Breast epithelium (tissue), 3 donors: ENCODE results near the gene HMCN1.

ENCODE experiments used
- CTCF ChIP-seq, 3 donors: fragments of 450-650 bp; IDR thresholded peaks; one replicate each; pipeline ENCODE4 v1.5.1; 2016 to 2017; ENCODE audit warnings: antibody characterized with exemption in 3 of 3, mild to moderate bottlenecking in 3 of 3, moderate library complexity in 3 of 3
- POLR2A ChIP-seq: fragments of 450-650 bp; IDR thresholded peaks from one replicate; pipeline ENCODE4 v1.6.1; 2016; ENCODE audit warnings: antibody characterized with exemption, mild to moderate bottlenecking, moderate library complexity
- POLR2AphosphoS5 ChIP-seq, 3 donors: sonication (generic); formaldehyde crosslinking; IDR thresholded peaks; one replicate each; pipeline ENCODE4 v1.6.1; 2017; ENCODE audit warnings: antibody characterized with exemption in 3 of 3

- TF ChIP-seq POLR2AphosphoS5 (IDR thresholded peaks at IDR 0.05) (no peak), CTCF (IDR thresholded peaks at IDR 0.05) (no peak), POLR2A (no peak)
Measured at GRCh38 chr1:185823467-185823866, 89.3 kb downstream of the HMCN1 start.
